ENCODE results near the gene ATG5. TPM values are rescaled to one million over a fixed set of nuclear protein-coding genes. Genes with fewer than 3 reads are reported as not detected.

Gene ATG5
- total RNA-seq, 1 donor from 2014 or later: 39.3 TPM

- DNase-seq (ENCODE audit: low read depth): no peak
- Histone ChIP-seq H3K4me1 (ENCODE audit: insufficient read depth, low read length) (no peaks in the 10 kb centered on the region), H3K4me3 (ENCODE audit: insufficient read depth, low read depth, low read length) (no peak overlapping the region), H3K36me3 (ENCODE audit: insufficient read depth, low read length) (no peaks in the 10 kb centered on the region), H3K9me3 (ENCODE audit: insufficient read depth, low read depth, low read length) (no peaks in the 10 kb centered on the region), H3K79me2 (ENCODE audit: insufficient read depth, low read length) (no peaks in the 10 kb centered on the region), H3K27me3 (ENCODE audit: insufficient read depth, low read length) (no peaks in the 10 kb centered on the region), H3K9ac (ENCODE audit: low read length) (no peak overlapping the region), H3K4me2 (ENCODE audit: low read length) (no peak overlapping the region), H4K20me1 (ENCODE audit: insufficient read depth, low read length) (no peaks in the 10 kb centered on the region), H2AFZ (ENCODE audit: low read depth, low read length) (no peak overlapping the region), H3K27ac (ENCODE audit: low read depth, low read length) (no peak overlapping the region)
- Mint-ChIP-seq H3K4me1 (ENCODE audit: low read depth, unreplicated experiment) (peaks cover 2% of the 10 kb centered on the region), H3K36me3 (ENCODE audit: low read depth, unreplicated experiment) (peaks cover 9% of the 10 kb centered on the region), H3K27me3 (ENCODE audit: low read depth, unreplicated experiment) (no peaks in the 10 kb centered on the region), H3K27ac (ENCODE audit: unreplicated experiment) (no peak overlapping the region), H3K9me3 (ENCODE audit: unreplicated experiment) (no peaks in the 10 kb centered on the region), H3K4me3 (ENCODE audit: unreplicated experiment) (no peak overlapping the region)
- no peak for TF ChIP-seq EZH2 (IDR thresholded peaks at IDR 0.05; ENCODE audit: insufficient read depth, low read length)
- TF ChIP-seq, protein P1, sequence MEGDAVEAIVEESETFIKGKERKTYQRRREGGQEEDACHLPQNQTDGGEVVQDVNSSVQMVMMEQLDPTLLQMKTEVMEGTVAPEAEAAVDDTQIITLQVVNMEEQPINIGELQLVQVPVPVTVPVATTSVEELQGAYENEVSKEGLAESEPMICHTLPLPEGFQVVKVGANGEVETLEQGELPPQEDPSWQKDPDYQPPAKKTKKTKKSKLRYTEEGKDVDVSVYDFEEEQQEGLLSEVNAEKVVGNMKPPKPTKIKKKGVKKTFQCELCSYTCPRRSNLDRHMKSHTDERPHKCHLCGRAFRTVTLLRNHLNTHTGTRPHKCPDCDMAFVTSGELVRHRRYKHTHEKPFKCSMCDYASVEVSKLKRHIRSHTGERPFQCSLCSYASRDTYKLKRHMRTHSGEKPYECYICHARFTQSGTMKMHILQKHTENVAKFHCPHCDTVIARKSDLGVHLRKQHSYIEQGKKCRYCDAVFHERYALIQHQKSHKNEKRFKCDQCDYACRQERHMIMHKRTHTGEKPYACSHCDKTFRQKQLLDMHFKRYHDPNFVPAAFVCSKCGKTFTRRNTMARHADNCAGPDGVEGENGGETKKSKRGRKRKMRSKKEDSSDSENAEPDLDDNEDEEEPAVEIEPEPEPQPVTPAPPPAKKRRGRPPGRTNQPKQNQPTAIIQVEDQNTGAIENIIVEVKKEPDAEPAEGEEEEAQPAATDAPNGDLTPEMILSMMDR (IDR thresholded peaks at IDR 0.05; ENCODE audit: insufficient read depth, low read depth, low read length): no peak
- FAIRE-seq: no peak
Measured at GRCh38 chr6:106212576-106212975, 113.0 kb downstream of the ATG5 start.

- no peaks in the 10 kb centered on the region for H3K9me3 ChIP-seq (ENCODE audit: insufficient read depth, low read depth, low read length)
- no peak overlapping the region for H3K9ac ChIP-seq (ENCODE audit: low read length)
- Mint-ChIP-seq H3K36me3 (ENCODE audit: low read depth, unreplicated experiment) (peaks cover 10% of the 10 kb centered on the region), H3K4me3 (ENCODE audit: unreplicated experiment) (no peak overlapping the region), H3K4me1 (ENCODE audit: low read depth, unreplicated experiment) (peaks cover 6% of the 10 kb centered on the region), H3K27ac (ENCODE audit: unreplicated experiment) (no peak overlapping the region), H3K9me3 (ENCODE audit: unreplicated experiment) (no peaks in the 10 kb centered on the region), H3K27me3 (ENCODE audit: low read depth, unreplicated experiment) (no peaks in the 10 kb centered on the region)
- no peaks in the 10 kb centered on the region for H3K27me3 ChIP-seq (ENCODE audit: insufficient read depth, low read length)
- no peak overlapping the region for H3K4me2 ChIP-seq (ENCODE audit: low read length)
- no peak overlapping the region for H3K4me3 ChIP-seq (ENCODE audit: insufficient read depth, low read depth, low read length)
- no peaks in the 10 kb centered on the region for H3K36me3 ChIP-seq (ENCODE audit: insufficient read depth, low read length)
- H4K20me1 ChIP-seq (ENCODE audit: insufficient read depth, low read length): no peaks in the 10 kb centered on the region
- TF ChIP-seq, protein P1 (IDR thresholded peaks at IDR 0.05; ENCODE audit: insufficient read depth, low read depth, low read length): no peak
- no peak for TF ChIP-seq EZH2 (IDR thresholded peaks at IDR 0.05; ENCODE audit: insufficient read depth, low read length)
- H2AFZ ChIP-seq (ENCODE audit: low read depth, low read length): no peak overlapping the region
- H3K27ac ChIP-seq (ENCODE audit: low read depth, low read length): no peak overlapping the region
- H3K4me1 ChIP-seq (ENCODE audit: insufficient read depth, low read length): no peaks in the 10 kb centered on the region
- no peaks in the 10 kb centered on the region for H3K79me2 ChIP-seq (ENCODE audit: insufficient read depth, low read length)
- DNase-seq (ENCODE audit: low read depth) (no peak), FAIRE-seq (no peak)
Measured at GRCh38 chr6:106206905-106207304, 118.7 kb downstream of the ATG5 start.

- H3K27ac Mint-ChIP-seq (ENCODE audit: unreplicated experiment): no peak overlapping the region
- peak overlapping the region; percentile 4 for H3K4me3 Mint-ChIP-seq (ENCODE audit: unreplicated experiment)
Measured at GRCh38 chr6:106204961-106205360, 120.6 kb downstream of the ATG5 start.

More at GRCh38 chr6:106204961-106205360, 120.6 kb downstream of the ATG5 start:
- Histone ChIP-seq H3K27me3 (ENCODE audit: insufficient read depth, low read length) (no peaks in the 10 kb centered on the region), H3K9me3 (ENCODE audit: insufficient read depth, low read depth, low read length) (no peaks in the 10 kb centered on the region), H3K4me2 (ENCODE audit: low read length) (no peak overlapping the region), H4K20me1 (ENCODE audit: insufficient read depth, low read length) (no peaks in the 10 kb centered on the region), H3K9ac (ENCODE audit: low read length) (no peak overlapping the region), H2AFZ (ENCODE audit: low read depth, low read length) (no peak overlapping the region), H3K4me3 (ENCODE audit: insufficient read depth, low read depth, low read length) (no peak overlapping the region), H3K36me3 (ENCODE audit: insufficient read depth, low read length) (peaks cover 7% of the 10 kb centered on the region), H3K4me1 (ENCODE audit: insufficient read depth, low read length) (peaks cover 5% of the 10 kb centered on the region), H3K79me2 (ENCODE audit: insufficient read depth, low read length) (no peaks in the 10 kb centered on the region), H3K27ac (ENCODE audit: low read depth, low read length) (no peak overlapping the region)
- Mint-ChIP-seq H3K9me3 (ENCODE audit: unreplicated experiment) (no peaks in the 10 kb centered on the region), H3K27me3 (ENCODE audit: low read depth, unreplicated experiment) (no peaks in the 10 kb centered on the region), H3K4me1 (ENCODE audit: low read depth, unreplicated experiment) (peaks cover 13% of the 10 kb centered on the region), H3K36me3 (ENCODE audit: low read depth, unreplicated experiment) (peaks cover 10% of the 10 kb centered on the region)
- DNase-seq (ENCODE audit: low read depth) (no peak), FAIRE-seq (no peak)
- no peak for TF ChIP-seq EZH2 (IDR thresholded peaks at IDR 0.05; ENCODE audit: insufficient read depth, low read length)
- TF ChIP-seq, protein P1 (IDR thresholded peaks at IDR 0.05; ENCODE audit: insufficient read depth, low read depth, low read length): no peak
